H1 (cell line): ENCODE data around the gene SEMA6D. TPM values are rescaled to one million over a fixed set of nuclear protein-coding genes. Genes with fewer than 3 reads are reported as not detected.

Experiments used
- CTCF ChIA-PET: fragments of 300-600 bp; sonication (Branson Sonifier 250); formaldehyde crosslinking; loops from one replicate; lab custom pipeline; 2021; ENCODE audit not compliant: partially characterized antibody; lab: Charles Lee
- POLR2A ChIA-PET: fragments of 300-600 bp; sonication (Branson Sonifier 250); formaldehyde crosslinking; loops from one replicate; lab custom pipeline; 2021; ENCODE audit warnings: inconsistent platforms; ENCODE audit not compliant: partially characterized antibody; lab: Charles Lee
- DNase-seq, 2 experiments: peaks; one replicate each; pipeline versions ENCODE4 v3.0.0 to v3.0.0-alpha.2; 2010 to 2022; ENCODE audit warnings: low spot score in 2 of 2, low read depth in 1 of 2, mixed read lengths in 1 of 2
- FAIRE-seq: peaks from 2 replicates; lab custom pipeline; 2011; peaks lifted over from hg19 to GRCh38; lab: Jason Lieb, UNC
- H2AFZ ChIP-seq: 2 replicates; pipeline ENCODE4 v1.8.1; 2012; ENCODE audit warnings: low read length, inconsistent platforms
- H2AK5ac ChIP-seq: 2 replicates; pipeline ENCODE4 v1.6.1; 2013; ENCODE audit warnings: low read depth, low read length
- H2BK120ac ChIP-seq: replicated peaks from 2 replicates; pipeline ENCODE3; 2013; ENCODE audit warnings: low read depth, low read length, inconsistent platforms
- H2BK12ac ChIP-seq: 2 replicates; pipeline ENCODE4 v1.6.1; 2013; ENCODE audit warnings: low read depth, low read length
- H2BK15ac ChIP-seq: 2 replicates; pipeline ENCODE4 v1.6.1; 2013; ENCODE audit warnings: low read length
- H2BK20ac ChIP-seq: 2 replicates; pipeline ENCODE4 v1.6.1; 2013; ENCODE audit warnings: low read length
- H2BK5ac ChIP-seq: 2 replicates; pipeline ENCODE4 v1.6.1; 2013; ENCODE audit warnings: low read depth, low read length
- H3K14ac ChIP-seq: 2 replicates; pipeline ENCODE4 v1.6.1; 2013; ENCODE audit warnings: inconsistent platforms; ENCODE audit not compliant: insufficient read length
- H3K18ac ChIP-seq: 2 replicates; pipeline ENCODE4 v1.6.1; 2013; ENCODE audit warnings: low read length; ENCODE audit errors: extremely low read depth
- H3K23ac ChIP-seq: 2 replicates; pipeline ENCODE4 v1.6.1; 2013; ENCODE audit warnings: inconsistent platforms; ENCODE audit not compliant: insufficient read length
- H3K23me2 ChIP-seq: 2 replicates; pipeline ENCODE4 v1.6.1; 2013; ENCODE audit warnings: low read depth, low read length
- H3K27ac ChIP-seq: 2 replicates; pipeline ENCODE4 v1.6.1; 2011; ENCODE audit warnings: low read depth, low read length, inconsistent platforms
- H3K27me3 ChIP-seq, 4 experiments: replicated peaks in 1 of 4; 1 replicate in 1 of 4; 2 replicates in 3 of 4; pipeline versions ENCODE4 v1.6.1 to v1.8.1; 2011 to 2013; ENCODE audit warnings: low read length in 3 of 4, mild to moderate bottlenecking in 3 of 4, inconsistent platforms in 2 of 4, mixed read lengths in 2 of 4, moderate library complexity in 1 of 4; ENCODE audit not compliant: control insufficient read depth in 3 of 4, insufficient read depth in 3 of 4; ENCODE audit errors: extremely low read depth in 1 of 4
- H3K36me3 ChIP-seq, 4 experiments: 2 replicates each; pipeline versions ENCODE4 v1.6.1 to v1.8.1; 2011 to 2013; ENCODE audit warnings: mild to moderate bottlenecking in 4 of 4, low read length in 3 of 4, moderate library complexity in 2 of 4, control low read depth in 1 of 4, inconsistent platforms in 1 of 4; ENCODE audit not compliant: insufficient read depth in 4 of 4, control insufficient read depth in 2 of 4
- H3K4ac ChIP-seq: replicated peaks from 2 replicates; pipeline ENCODE3; 2013; ENCODE audit warnings: low read length, low read depth, mixed read lengths, inconsistent platforms; ENCODE audit not compliant: insufficient read length
- H3K4me1 ChIP-seq, 4 experiments: replicated peaks in 1 of 4; 1 replicate in 1 of 4; 2 replicates in 3 of 4; pipeline versions ENCODE4 v1.6.1 to v1.8.1; 2011 to 2013; ENCODE audit warnings: low read length in 3 of 4, inconsistent platforms in 2 of 4, mixed read lengths in 1 of 4; ENCODE audit not compliant: insufficient read depth in 4 of 4, control insufficient read depth in 3 of 4
- H3K4me2 ChIP-seq, 2 experiments: 2 replicates each; pipeline versions ENCODE4 v1.6.1 to v1.8.1; 2011 to 2013; ENCODE audit warnings: low read depth in 2 of 2, low read length in 2 of 2, control low read depth in 1 of 2, inconsistent platforms in 1 of 2, mild to moderate bottlenecking in 1 of 2; ENCODE audit not compliant: insufficient read depth in 1 of 2
- H3K4me3 ChIP-seq, 4 experiments: fragments of 200-600, 300-600 bp in 1 of 4; sonication (generic), shearing (Covaris generic), sonication (Bioruptor Twin) in 1 of 4; 2 replicates each; pipeline versions ENCODE4 v1.5.1 to v1.8.1; 2011 to 2016; ENCODE audit warnings: low read length in 4 of 4, low read depth in 3 of 4, control low read depth in 2 of 4, inconsistent platforms in 2 of 4, mild to moderate bottlenecking in 2 of 4, mixed read lengths in 1 of 4, moderate library complexity in 1 of 4; ENCODE audit not compliant: insufficient read depth in 2 of 4; ENCODE audit errors: extremely low read depth in 1 of 4
- H3K56ac ChIP-seq: replicated peaks from 2 replicates; pipeline ENCODE3; 2013; ENCODE audit warnings: low read depth, mild to moderate bottlenecking, mixed read lengths, low read length, inconsistent platforms; ENCODE audit not compliant: insufficient read length
- H3K79me1 ChIP-seq: 2 replicates; pipeline ENCODE4 v1.6.1; 2013; ENCODE audit warnings: low read depth, low read length, control low read depth
- H3K79me2 ChIP-seq, 2 experiments: 2 replicates each; pipeline versions ENCODE4 v1.6.1 to v1.8.1; 2012 to 2013; ENCODE audit warnings: low read length in 2 of 2, mild to moderate bottlenecking in 2 of 2, inconsistent platforms in 1 of 2; ENCODE audit not compliant: insufficient read depth in 2 of 2, control insufficient read depth in 1 of 2
- H3K9ac ChIP-seq, 4 experiments: replicated peaks in 1 of 4; 1 replicate in 1 of 4; 2 replicates in 3 of 4; pipeline versions ENCODE4 v1.6.1 to v1.8.1; 2011 to 2013; ENCODE audit warnings: low read depth in 3 of 4, low read length in 3 of 4, control low read depth in 2 of 4, mild to moderate bottlenecking in 2 of 4, moderate library complexity in 2 of 4, inconsistent platforms in 1 of 4; ENCODE audit errors: extremely low read depth in 1 of 4
- H3K9me3 ChIP-seq, 2 experiments: 2 replicates each; pipeline versions ENCODE4 v1.6.1 to v1.8.1; 2012 to 2013; ENCODE audit warnings: mild to moderate bottlenecking in 2 of 2, moderate library complexity in 2 of 2, control low read depth in 1 of 2, inconsistent platforms in 1 of 2, low read depth in 1 of 2, low read length in 1 of 2, mixed read lengths in 1 of 2; ENCODE audit not compliant: insufficient read depth in 2 of 2
- H4K20me1 ChIP-seq, 2 experiments: replicated peaks in 1 of 2; 2 replicates each; pipeline versions ENCODE3 to v1.8.1; 2011 to 2013; ENCODE audit warnings: inconsistent platforms in 2 of 2, low read length in 2 of 2, mild to moderate bottlenecking in 1 of 2; ENCODE audit not compliant: insufficient read depth in 2 of 2, control insufficient read depth in 1 of 2
- H4K5ac ChIP-seq: 2 replicates; pipeline ENCODE4 v1.6.1; 2013; ENCODE audit warnings: low read length, low read depth, mixed read lengths, inconsistent platforms; ENCODE audit not compliant: insufficient read length
- H4K8ac ChIP-seq: 2 replicates; pipeline ENCODE4 v1.8.0; 2013; ENCODE audit warnings: mild to moderate bottlenecking, moderate library complexity, low read length, inconsistent platforms; ENCODE audit not compliant: insufficient read depth; ENCODE audit errors: extremely low read depth
- H4K91ac ChIP-seq: replicated peaks from 2 replicates; pipeline ENCODE3; 2013; ENCODE audit warnings: low read length, mixed read lengths, inconsistent platforms; ENCODE audit not compliant: insufficient read length
- BRCA1 ChIP-seq: IDR thresholded peaks from 2 replicates; pipeline ENCODE4 v1.6.1; 2012; ENCODE audit warnings: low read depth, low read length, improper control_type of control experiment
- GABPA ChIP-seq: IDR thresholded peaks from 2 replicates; pipeline ENCODE4 v1.6.1; 2011; ENCODE audit warnings: mild to moderate bottlenecking, low read length, moderate library complexity, borderline replicate concordance; ENCODE audit not compliant: insufficient read depth
- GTF2F1 ChIP-seq: IDR thresholded peaks from 2 replicates; pipeline ENCODE4 v1.6.1; 2012; ENCODE audit warnings: low read depth, low read length, improper control_type of control experiment, borderline replicate concordance
- MAFK ChIP-seq: IDR thresholded peaks from 2 replicates; pipeline ENCODE4 v1.6.1; 2012; ENCODE audit warnings: low read depth, mild to moderate bottlenecking, improper control_type of control experiment, low read length
- RNF2 ChIP-seq: fragments of 200-900, 300-1000 bp; sonication (generic); IDR thresholded peaks from 2 replicates; pipeline ENCODE4 v1.7.1; 2016; ENCODE audit warnings: borderline replicate concordance, low read depth, mild to moderate bottlenecking, antibody characterized with exemption, low read length; ENCODE audit not compliant: poor library complexity, severe bottlenecking; ENCODE audit errors: missing control alignments
- SP4 ChIP-seq: IDR thresholded peaks from 2 replicates; pipeline ENCODE4 v1.6.1; 2012; ENCODE audit warnings: low read length, inconsistent platforms
- WGBS, 2 experiments: shearing (Covaris generic) in 1 of 2; methylation state at CpG; one replicate each; pipeline versions ENCODE4 v1.1.6 to v1.1.7; 2013 to 2015; ENCODE audit warnings: low lambda C conversion rate in 2 of 2, mixed read lengths in 2 of 2, inconsistent platforms in 1 of 2, low coverage in 1 of 2, missing lambda C conversion rate in 1 of 2; ENCODE audit not compliant: insufficient replicate concordance in 2 of 2, insufficient coverage in 1 of 2, insufficient read length in 1 of 2; ENCODE audit errors: extremely low coverage in 1 of 2, missing lambda C conversion rate in 1 of 2; 5-methylcytosine and 5-hydroxymethylcytosine counted together
- polyA plus RNA-seq, 7 experiments: library from polyadenylated mRNA; depleted of rRNA in 3 of 7; stranded (reverse) in 5 of 7; unstranded in 2 of 7; fragments of >200 nt in 5 of 7; fragments of 200-250 nt in 2 of 7; gene quantifications; 1 replicate in 5 of 7; 2 replicates in 1 of 7; 4 replicates in 1 of 7; pipeline versions ENCODE4 v1.2.1 to v1.2.3, GENCODE V29; 2011 to 2013; ENCODE audit warnings: missing spikeins in 2 of 7, mixed read lengths in 2 of 7
- total RNA-seq: library from RNA; stranded (reverse); fragmentation: NEBNext Ultra II Directional; extraction: Animal tissue kit (Norgen Biotek cat#: 25700); gene quantifications from 2 replicates; pipeline ENCODE4 v1.2.1, GENCODE V29; 2021

Gene SEMA6D
- total and polyA plus RNA-seq, 2 of the 8 experiments (the other 6 are each of a cell fraction or from before 2014, with no cell fraction given): 2.2 to 3.8 TPM

- Histone ChIP-seq H3K36me3 (no peaks in the 10 kb centered on the region), H2BK5ac (no peak overlapping the region), H3K9ac (no peak overlapping the region), H2BK20ac (no peak overlapping the region), H3K9me3 (no peaks in the 10 kb centered on the region), H2AK5ac (no peak overlapping the region), H4K8ac (no peak overlapping the region), H2BK120ac (no peak overlapping the region), H3K23ac (no peak overlapping the region), H3K4me3 (no peak overlapping the region), H3K18ac (no peak overlapping the region), H2BK15ac (no peak overlapping the region), H3K79me2 (no peaks in the 10 kb centered on the region), H3K4ac (no peak overlapping the region), H4K91ac (no peak overlapping the region), H4K20me1 (no peaks in the 10 kb centered on the region), H3K4me2 (no peak overlapping the region), H2BK12ac (no peak overlapping the region), H3K27ac (no peak overlapping the region), H3K4me1 (peaks cover 0 to 10% (median 4%) of the 10 kb centered on the region in 4 experiments; a peak in 4 of 7 replicates), H3K23me2 (no peaks in the 10 kb centered on the region), H3K27me3 (no peaks in the 10 kb centered on the region), H3K56ac (no peak overlapping the region), H3K14ac (no peak overlapping the region), H4K5ac (no peak overlapping the region), H2AFZ (peak overlapping the region; percentile 70; the same call in 1 of the 2 replicates), H3K79me1 (no peaks in the 10 kb centered on the region)
- POLR2A ChIA-PET: no interaction called here
- DNase-seq: no peak
- FAIRE-seq: no peak
- CTCF ChIA-PET: no interaction called here
- WGBS, 2 experiments: 82% methylated on average over 3 of the region's 3 CpGs; no CpG with 5 or more reads in 1 of the 2 experiments
- no peak for TF ChIP-seq RNF2
- TF ChIP-seq MAFK: no peak
- no peak for TF ChIP-seq GTF2F1
- no peak for TF ChIP-seq GABPA
- TF ChIP-seq BRCA1: no peak
- TF ChIP-seq SP4: no peak
Measured at GRCh38 chr15:47781527-47781926, 64.2 kb downstream of the SEMA6D start.
